Astrocyte (in vitro differentiated cells and primary cell): Measurements from ENCODE around the gene IKZF2. TPM values are rescaled to one million over a fixed set of nuclear protein-coding genes. Genes with fewer than 3 reads are reported as not detected.
"Not testable (repeated sequence)": the region's sequence is repeated elsewhere in the genome, so short reads cannot be mapped to it uniquely, and the experiment has no call there.

ENCODE experiments used
- DNase-seq: peaks from one replicate; pipeline ENCODE4 v3.0.0-alpha.2; 2010; ENCODE audit warnings: low read depth
- FAIRE-seq: peaks from 2 replicates; lab custom pipeline; 2011; peaks lifted over from hg19 to GRCh38; lab: Jason Lieb, UNC
- H2AFZ ChIP-seq: 2 replicates; pipeline ENCODE4 v1.6.0; 2012; ENCODE audit warnings: low read depth, low read length, inconsistent platforms
- H3K27ac ChIP-seq: 2 replicates; pipeline ENCODE4 v1.5.1; 2011; ENCODE audit warnings: low read depth, low read length, inconsistent platforms
- H3K27me3 ChIP-seq: 2 replicates; pipeline ENCODE4 v1.6.0; 2011; ENCODE audit warnings: low read length, inconsistent platforms; ENCODE audit not compliant: insufficient read depth
- H3K36me3 ChIP-seq: 2 replicates; pipeline ENCODE4 v1.5.1; 2011; ENCODE audit warnings: low read length, inconsistent platforms; ENCODE audit not compliant: insufficient read depth
- H3K4me1 ChIP-seq: 2 replicates; pipeline ENCODE4 v1.5.1; 2011; ENCODE audit warnings: low read length, inconsistent platforms; ENCODE audit not compliant: insufficient read depth
- H3K4me2 ChIP-seq: 2 replicates; pipeline ENCODE4 v1.6.0; 2012; ENCODE audit warnings: low read length, inconsistent platforms
- H3K4me3 ChIP-seq: 2 replicates; pipeline ENCODE4 v1.5.1; 2011; ENCODE audit warnings: low read depth, mild to moderate bottlenecking, low read length, inconsistent platforms; ENCODE audit not compliant: insufficient read depth
- H3K79me2 ChIP-seq: 2 replicates; pipeline ENCODE4 v1.6.0; 2012; ENCODE audit warnings: mild to moderate bottlenecking, low read length, inconsistent platforms; ENCODE audit not compliant: insufficient read depth
- H3K9ac ChIP-seq: 2 replicates; pipeline ENCODE4 v1.6.0; 2012; ENCODE audit warnings: mild to moderate bottlenecking, low read length, inconsistent platforms
- H3K9me3 ChIP-seq: 2 replicates; pipeline ENCODE4 v1.5.1; 2012; ENCODE audit warnings: low read depth, mild to moderate bottlenecking, low read length, inconsistent platforms; ENCODE audit not compliant: insufficient read depth
- H4K20me1 ChIP-seq: 2 replicates; pipeline ENCODE4 v1.6.0; 2012; ENCODE audit warnings: low read length, inconsistent platforms; ENCODE audit not compliant: insufficient read depth
- H3K27ac Mint-ChIP-seq: one replicate; pipeline ENCODE4 v1.8.0; 2021; ENCODE audit warnings: mild to moderate bottlenecking, mixed read lengths; ENCODE audit not compliant: unreplicated experiment
- H3K27me3 Mint-ChIP-seq: one replicate; pipeline ENCODE4 v1.8.0; 2021; ENCODE audit warnings: low read depth, mixed read lengths; ENCODE audit not compliant: unreplicated experiment
- H3K36me3 Mint-ChIP-seq: one replicate; pipeline ENCODE4 v1.8.0; 2021; ENCODE audit warnings: low read depth, mixed read lengths; ENCODE audit not compliant: unreplicated experiment
- H3K4me1 Mint-ChIP-seq: one replicate; pipeline ENCODE4 v1.8.0; 2021; ENCODE audit warnings: low read depth, mixed read lengths; ENCODE audit not compliant: unreplicated experiment
- H3K4me3 Mint-ChIP-seq: one replicate; pipeline ENCODE4 v1.8.0; 2021; ENCODE audit warnings: mild to moderate bottlenecking, moderate library complexity, mixed read lengths; ENCODE audit not compliant: unreplicated experiment
- H3K9me3 Mint-ChIP-seq: one replicate; pipeline ENCODE4 v1.8.0; 2021; ENCODE audit warnings: mild to moderate bottlenecking, mixed read lengths; ENCODE audit not compliant: unreplicated experiment
- EZH2 ChIP-seq: IDR thresholded peaks from 2 replicates; pipeline ENCODE4 v1.6.1; 2012; ENCODE audit warnings: mild to moderate bottlenecking, low read length, inconsistent platforms; ENCODE audit not compliant: insufficient read depth
- total RNA-seq: library from RNA; stranded (reverse); gene quantifications from 2 replicates; pipeline ENCODE4 v1.2.1, GENCODE V29; 2021
- TF ChIP-seq, protein P1 (sequence below): IDR thresholded peaks from 2 replicates; pipeline ENCODE4 v1.5.1; 2011; ENCODE audit warnings: low read depth, mild to moderate bottlenecking, inconsistent platforms, low read length, moderate library complexity; ENCODE audit not compliant: insufficient read depth

IKZF2 gene
- total RNA-seq, 1 donor from 2014 or later, result 15.5 TPM

- Histone ChIP-seq H3K4me2 (peak overlapping the region; percentile 70), H3K27ac (peak overlapping the region; percentile 69), H3K9ac (peak overlapping the region; percentile 29), H3K4me3 (no peak overlapping the region), H3K9me3 (no peaks in the 10 kb centered on the region), H4K20me1 (no peaks in the 10 kb centered on the region), H3K36me3 (no peaks in the 10 kb centered on the region), H2AFZ (no peak overlapping the region), H3K79me2 (no peaks in the 10 kb centered on the region), H3K4me1 (peaks cover 7% of the 10 kb centered on the region), H3K27me3 (no peaks in the 10 kb centered on the region)
- Mint-ChIP-seq H3K27me3 (no peaks in the 10 kb centered on the region), H3K27ac (peak overlapping the region; percentile 92), H3K36me3 (no peaks in the 10 kb centered on the region), H3K4me1 (peaks cover 19% of the 10 kb centered on the region), H3K4me3 (no peak overlapping the region), H3K9me3 (no peaks in the 10 kb centered on the region)
- DNase-seq (peak; percentile 88), FAIRE-seq (peak; percentile 34)
- no peak for TF ChIP-seq EZH2
- TF ChIP-seq, protein P1, sequence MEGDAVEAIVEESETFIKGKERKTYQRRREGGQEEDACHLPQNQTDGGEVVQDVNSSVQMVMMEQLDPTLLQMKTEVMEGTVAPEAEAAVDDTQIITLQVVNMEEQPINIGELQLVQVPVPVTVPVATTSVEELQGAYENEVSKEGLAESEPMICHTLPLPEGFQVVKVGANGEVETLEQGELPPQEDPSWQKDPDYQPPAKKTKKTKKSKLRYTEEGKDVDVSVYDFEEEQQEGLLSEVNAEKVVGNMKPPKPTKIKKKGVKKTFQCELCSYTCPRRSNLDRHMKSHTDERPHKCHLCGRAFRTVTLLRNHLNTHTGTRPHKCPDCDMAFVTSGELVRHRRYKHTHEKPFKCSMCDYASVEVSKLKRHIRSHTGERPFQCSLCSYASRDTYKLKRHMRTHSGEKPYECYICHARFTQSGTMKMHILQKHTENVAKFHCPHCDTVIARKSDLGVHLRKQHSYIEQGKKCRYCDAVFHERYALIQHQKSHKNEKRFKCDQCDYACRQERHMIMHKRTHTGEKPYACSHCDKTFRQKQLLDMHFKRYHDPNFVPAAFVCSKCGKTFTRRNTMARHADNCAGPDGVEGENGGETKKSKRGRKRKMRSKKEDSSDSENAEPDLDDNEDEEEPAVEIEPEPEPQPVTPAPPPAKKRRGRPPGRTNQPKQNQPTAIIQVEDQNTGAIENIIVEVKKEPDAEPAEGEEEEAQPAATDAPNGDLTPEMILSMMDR, result no peak
Observed at GRCh38 chr2:213021971-213022899, 129.2 kb downstream of the IKZF2 start.

- not testable (repeated sequence) for H2AFZ ChIP-seq, H3K9me3 ChIP-seq, H3K4me3 Mint-ChIP-seq, FAIRE-seq, H3K9ac ChIP-seq, H4K20me1 ChIP-seq, H3K4me1 ChIP-seq, H3K4me2 ChIP-seq, H3K79me2 ChIP-seq, H3K27ac ChIP-seq, DNase-seq, H3K27me3 ChIP-seq, H3K27me3 Mint-ChIP-seq, H3K27ac Mint-ChIP-seq, H3K4me3 ChIP-seq, H3K36me3 Mint-ChIP-seq, H3K9me3 Mint-ChIP-seq, H3K36me3 ChIP-seq
- H3K4me1 Mint-ChIP-seq, result peaks cover 24% of the 10 kb centered on the region
Observed at GRCh38 chr2:213020913-213021312, 130.5 kb downstream of the IKZF2 start.

DNA sequence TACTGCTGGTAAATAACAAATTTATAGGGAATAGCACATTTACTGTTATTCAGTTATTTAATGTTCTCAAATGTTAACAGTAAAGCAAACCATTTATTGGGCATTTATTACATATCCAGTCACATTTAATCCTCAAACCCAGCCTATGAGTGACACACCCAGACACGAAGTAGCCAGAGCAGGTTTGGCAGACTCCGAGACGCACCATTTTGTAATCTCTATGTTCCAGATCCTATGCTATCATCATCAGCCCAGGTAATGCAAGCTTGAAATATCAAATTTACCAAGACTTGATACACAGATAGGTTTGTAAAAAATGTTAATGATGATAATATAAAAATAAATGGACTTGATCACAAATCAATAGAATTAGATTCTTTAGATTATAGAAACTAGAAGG is 131.1 kb downstream of the IKZF2 start:
- H3K4me3 ChIP-seq, result no peak overlapping the region
- no peak overlapping the region for H3K9ac ChIP-seq
- Mint-ChIP-seq H3K9me3 (no peaks in the 10 kb centered on the region), H3K4me3 (no peak overlapping the region), H3K27ac (no peak overlapping the region), H3K36me3 (no peaks in the 10 kb centered on the region), H3K27me3 (no peaks in the 10 kb centered on the region), H3K4me1 (peaks cover 24% of the 10 kb centered on the region)
- no peak for TF ChIP-seq EZH2
- TF ChIP-seq, protein P1, result no peak
- FAIRE-seq, result no peak
- H2AFZ ChIP-seq, result no peak overlapping the region
- H3K36me3 ChIP-seq, result no peaks in the 10 kb centered on the region
- no peak overlapping the region for H3K4me2 ChIP-seq
- no peak for DNase-seq
- no peaks in the 10 kb centered on the region for H3K27me3 ChIP-seq
- H3K9me3 ChIP-seq, result no peaks in the 10 kb centered on the region
- H3K79me2 ChIP-seq, result no peaks in the 10 kb centered on the region
- no peaks in the 10 kb centered on the region for H4K20me1 ChIP-seq
- H3K27ac ChIP-seq, result no peak overlapping the region
- H3K4me1 ChIP-seq, result peaks cover 7% of the 10 kb centered on the region
